IPS-18c (cell line): ENCODE data around the gene SHOC1.

ENCODE experiments used
- H3K4me3 ChIP-seq: 2 replicates; pipeline ENCODE4 v1.7.0; 2013; ENCODE audit warnings: low read depth, mild to moderate bottlenecking, low read length, moderate library complexity; ENCODE audit not compliant: insufficient read depth
- H3K9me3 ChIP-seq: one replicate; pipeline ENCODE4 v1.6.1; 2013; ENCODE audit warnings: mild to moderate bottlenecking, low read length, moderate library complexity; ENCODE audit not compliant: control insufficient read depth, insufficient read depth

The SHOC1 gene

GRCh38 chr9:111754800-111755199, 39.9 kb downstream of the SHOC1 start:
- H3K9me3 ChIP-seq: no peaks in the 10 kb centered on the region
- no peak overlapping the region for H3K4me3 ChIP-seq

GRCh38 chr9:111752455-111752854, 42.3 kb downstream of the SHOC1 start:
- Histone ChIP-seq H3K4me3 (no peak overlapping the region), H3K9me3 (no peaks in the 10 kb centered on the region)
